ENCODE results near the gene REL. TPM values are rescaled to one million over a fixed set of nuclear protein-coding genes. Genes with fewer than 3 reads are reported as not detected.
A peak's percentile ranks its signal among the peaks of the same experiment; 100 is the strongest.
"Not testable (repeated sequence)": the region's sequence is repeated elsewhere in the genome, so short reads cannot be mapped to it uniquely, and the experiment has no call there.

REL gene
- total and polyA plus RNA-seq, 9 of the 15 experiments (the other 6 are each of a cell fraction or from before 2014, with no cell fraction given) = 0.63 to 8.6 (median 6.3) TPM

DNA sequence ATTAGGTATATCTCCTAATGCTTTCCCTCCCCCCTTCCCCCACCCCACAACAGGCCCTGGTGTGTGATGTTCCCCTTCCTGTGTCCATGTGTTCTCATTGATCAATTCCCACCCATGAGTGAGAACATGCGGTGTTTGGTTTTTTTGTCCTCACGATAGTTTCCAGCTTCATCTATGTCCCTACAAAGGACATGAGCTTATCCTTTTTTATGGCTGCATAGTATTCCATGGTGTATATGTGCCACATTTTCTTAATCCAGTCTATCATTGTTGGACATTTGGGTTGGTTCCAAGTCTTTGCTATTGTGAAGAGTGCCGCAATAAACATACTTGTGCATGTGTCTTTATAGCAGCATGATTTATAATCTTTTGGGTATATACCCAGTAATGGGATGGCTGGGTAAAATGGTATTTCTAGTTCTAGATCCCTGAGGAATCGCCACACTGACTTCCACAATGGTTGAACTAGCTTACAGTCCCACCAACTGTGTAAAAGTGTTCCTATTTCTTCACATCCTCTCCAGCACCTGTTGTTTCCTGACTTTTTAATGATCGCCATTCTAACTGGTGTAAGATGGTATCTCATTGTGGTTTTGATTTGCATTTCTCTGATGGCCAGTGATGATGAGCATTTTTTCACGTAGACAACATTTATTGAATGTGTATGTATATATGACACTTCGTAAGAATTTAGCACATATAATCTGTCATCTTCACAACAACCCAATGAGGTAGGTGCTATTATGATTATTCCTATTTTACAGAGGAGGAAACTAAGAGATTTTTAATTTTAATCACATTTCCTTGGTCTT, 8.4 kb downstream of the REL start:
- H3K36me3 ChIP-seq (ENCODE audit: control insufficient read depth, insufficient read depth, low read length) = peaks cover 26% of the 10 kb centered on the region; the same call in 2 of the 3 replicates

DNA sequence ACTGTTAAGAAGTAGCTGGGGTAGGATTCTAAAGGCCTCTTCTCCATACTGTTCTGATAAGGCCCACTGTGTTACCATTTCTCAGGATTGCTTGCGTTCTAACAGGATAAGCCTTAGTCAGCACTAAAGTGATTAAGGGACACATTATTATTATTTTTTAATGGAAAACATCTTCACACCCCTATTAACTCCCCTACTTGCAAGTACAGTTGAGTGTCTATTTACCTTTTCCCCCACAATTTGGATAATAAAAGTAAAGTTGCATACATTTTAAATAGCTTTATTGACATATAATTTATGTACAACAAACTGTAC, 9.0 kb downstream of the REL start:
- peaks cover 29% of the 10 kb centered on the region; the same call in 2 of the 3 replicates for H3K36me3 ChIP-seq (ENCODE audit: control insufficient read depth, insufficient read depth, low read length)
- no peak overlapping the region for H3K4me3 ChIP-seq
- WGBS (ENCODE audit: insufficient coverage, low coverage, missing lambda C conversion rate) = 60% methylated on average over 1 of the region's 1 CpG
- H3K9ac ChIP-seq (ENCODE audit: insufficient read depth in 1 of 2, low read depth in 2 of 2, low read length in 2 of 2) = no peak overlapping the region
- FAIRE-seq = no peak
- BruUV-seq (replicated peaks) = no TSS peak
- no peaks in the 10 kb centered on the region for H4K20me1 ChIP-seq (replicated peaks; ENCODE audit: control insufficient read depth, insufficient read depth, low read length)
- H3K4me1 ChIP-seq (replicated peaks in 1 of 2; ENCODE audit: control insufficient read depth in 2 of 2, insufficient read depth in 2 of 2, low read length in 2 of 2) = peaks cover 0 to 4% of the 10 kb centered on the region in 2 experiments; a peak in 2 of 5 replicates
- no peaks in the 10 kb centered on the region for H3K9me3 ChIP-seq (replicated peaks; ENCODE audit: control insufficient read depth, insufficient read depth, low read depth, low read length)
- no peak overlapping the region for H3K4me2 ChIP-seq (ENCODE audit: insufficient read depth, low read length)
- in situ Hi-C loops (cut with MboI) (no loop called here), intact Hi-C loops (cut with micrococcal nuclease) (no loop called here)
- no peak for DNase-seq (ENCODE audit: extremely low read depth in 1 of 4, low spot score in 3 of 4)
- no peak overlapping the region for H2AFZ ChIP-seq (ENCODE audit: low read depth, low read length)
- TF ChIP-seq ZNF316 (IDR thresholded peaks at IDR 0.05) = peak; percentile 89
- TF ChIP-seq CHD2 (IDR thresholded peaks at IDR 0.05; ENCODE audit: low read depth, low read length) = no peak
- TF ChIP-seq MAFF (IDR thresholded peaks at IDR 0.05; ENCODE audit: low read length) = peak; percentile 79; the same call in 1 of the 2 replicates
- no peak for TF ChIP-seq HMG20A (CRISPR knock-in tag; conservative IDR thresholded peaks at IDR 0.05)
- peak; percentile 83 for TF ChIP-seq C11orf30 (IDR thresholded peaks at IDR 0.05; ENCODE audit: low read depth)
- TF ChIP-seq, protein P1, sequence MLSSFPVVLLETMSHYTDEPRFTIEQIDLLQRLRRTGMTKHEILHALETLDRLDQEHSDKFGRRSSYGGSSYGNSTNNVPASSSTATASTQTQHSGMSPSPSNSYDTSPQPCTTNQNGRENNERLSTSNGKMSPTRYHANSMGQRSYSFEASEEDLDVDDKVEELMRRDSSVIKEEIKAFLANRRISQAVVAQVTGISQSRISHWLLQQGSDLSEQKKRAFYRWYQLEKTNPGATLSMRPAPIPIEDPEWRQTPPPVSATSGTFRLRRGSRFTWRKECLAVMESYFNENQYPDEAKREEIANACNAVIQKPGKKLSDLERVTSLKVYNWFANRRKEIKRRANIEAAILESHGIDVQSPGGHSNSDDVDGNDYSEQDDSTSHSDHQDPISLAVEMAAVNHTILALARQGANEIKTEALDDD (IDR thresholded peaks at IDR 0.05) = no peak
- TF ChIP-seq ZNF717 (CRISPR knock-in tag; IDR thresholded peaks at IDR 0.05) = no peak
- peak; percentile 74 for TF ChIP-seq MAFG (tag; conservative IDR thresholded peaks at IDR 0.05)
- peak; percentile 79 for TF ChIP-seq MAFK (IDR thresholded peaks at IDR 0.05; ENCODE audit: low read length)
- H3K27me3 ChIP-seq (ENCODE audit: control insufficient read depth in 2 of 2, insufficient read depth in 2 of 2, low read length in 2 of 2) = no peaks in the 10 kb centered on the region
- H3K79me2 ChIP-seq (ENCODE audit: control insufficient read depth, insufficient read depth, low read length) = peaks cover 54% of the 10 kb centered on the region
- ATAC-seq = no peak
- POLR2A ChIA-PET = interaction anchor here (0.7 kb wide), 1 partner anchor 85 kb away, joined by 3 read pairs; no protein-coding TSS in a partner anchor
- no peak overlapping the region for H3K27ac ChIP-seq (ENCODE audit: extremely low read depth, low read depth, low read length)
- CTCF ChIA-PET (ENCODE audit: low intra/inter-chr PET ratio) = no interaction called here
- H3K9me1 ChIP-seq (ENCODE audit: control insufficient read depth, insufficient read depth, low read length) = no peaks in the 10 kb centered on the region

More for the DNA sequence above, 8.4 kb downstream of the REL start:
- H3K4me2 ChIP-seq (ENCODE audit: insufficient read depth, low read length); DNase-seq (ENCODE audit: extremely low read depth in 1 of 4, low spot score in 3 of 4); H3K9ac ChIP-seq (ENCODE audit: insufficient read depth in 1 of 2, low read depth in 2 of 2, low read length in 2 of 2); H3K9me3 ChIP-seq (replicated peaks; ENCODE audit: control insufficient read depth, insufficient read depth, low read depth, low read length); CTCF ChIA-PET (ENCODE audit: low intra/inter-chr PET ratio); BruUV-seq (replicated peaks); H2AFZ ChIP-seq (ENCODE audit: low read depth, low read length); H3K4me3 ChIP-seq; H3K27ac ChIP-seq (ENCODE audit: extremely low read depth, low read depth, low read length); H3K27me3 ChIP-seq (ENCODE audit: control insufficient read depth in 2 of 2, insufficient read depth in 2 of 2, low read length in 2 of 2); ATAC-seq; H4K20me1 ChIP-seq (replicated peaks; ENCODE audit: control insufficient read depth, insufficient read depth, low read length); H3K9me1 ChIP-seq (ENCODE audit: control insufficient read depth, insufficient read depth, low read length); in situ Hi-C loops (cut with MboI); H3K4me1 ChIP-seq (replicated peaks in 1 of 2; ENCODE audit: control insufficient read depth in 2 of 2, insufficient read depth in 2 of 2, low read length in 2 of 2); FAIRE-seq: not testable (repeated sequence)
- POLR2A ChIA-PET = interaction anchor here (0.7 kb wide), 1 partner anchor 85 kb away, joined by 3 read pairs; no protein-coding TSS in a partner anchor
- intact Hi-C loops (cut with micrococcal nuclease) = loop anchor here (10.0 kb wide), 2 partner anchors 105 to 285 kb away; no protein-coding TSS in a partner anchor
- TF ChIP-seq SMARCA5 (IDR thresholded peaks at IDR 0.05) = 0 out of 2 replicates have a peak, but pooled peaks have one; percentile 43
- peak; percentile 44 to 49; a peak in 3 of 4 replicates for TF ChIP-seq KDM1A (IDR thresholded peaks at IDR 0.05)
- peak; percentile 78 for TF ChIP-seq BCOR (IDR thresholded peaks at IDR 0.05)
- peak; percentile 92 for TF ChIP-seq ZNF146 (CRISPR knock-in tag; IDR thresholded peaks at IDR 0.05; ENCODE audit: unreplicated experiment)
- H3K79me2 ChIP-seq (ENCODE audit: control insufficient read depth, insufficient read depth, low read length) = peaks cover 60% of the 10 kb centered on the region
- 91% methylated on average over 6 of the region's 7 CpGs for WGBS (ENCODE audit: insufficient coverage, low coverage, missing lambda C conversion rate)
